ENCODE measurements around the gene AAMP. TPM values are rescaled to one million over a fixed set of nuclear protein-coding genes. Genes with fewer than 3 reads are reported as not detected.

AAMP gene
- total RNA-seq, 6 experiments from 2014 or later: 71.6 to 91.3 (median 80.4) TPM

GRCh38 chr2:218216336-218216673, 53.6 kb downstream of the AAMP start:
- peak overlapping the region; percentile 93 for H3K4me3 Mint-ChIP-seq
- TF ChIP-seq CTCF (IDR thresholded peaks at IDR 0.05): no peak
- H3K4me1 Mint-ChIP-seq (ENCODE audit: low read depth): peaks cover 39% of the 10 kb centered on the region
- peaks cover 4% of the 10 kb centered on the region for H3K27me3 Mint-ChIP-seq (ENCODE audit: insufficient read depth)
- no peak for DNase-seq
- H3K27ac Mint-ChIP-seq: peak overlapping the region; percentile 95
- H3K9me3 Mint-ChIP-seq: no peaks in the 10 kb centered on the region
- H3K36me3 Mint-ChIP-seq (ENCODE audit: low read depth): peaks cover 27% of the 10 kb centered on the region

Small RNA genes lying within 50 kb of the gene (microRNA-seq; reads per million reads assigned to microRNA genes)
- 3.1 reads per million for gene MIR6513

Other genes with a start within 250 kb of the AAMP start
- not detected for gene RUFY4, start 200.9 kb downstream of the AAMP start, total RNA-seq (2021; fragmentation: NEBNext Ultra II Directional; extraction: Animal tissue kit (Norgen Biotek cat#: 25700))
- gene CXCR2, start 144.1 kb downstream of the AAMP start, total RNA-seq (2021; fragmentation: NEBNext Ultra II Directional; extraction: Animal tissue kit (Norgen Biotek cat#: 25700)): not detected
- not detected for gene CXCR1, start 103.2 kb downstream of the AAMP start, total RNA-seq (2021; fragmentation: NEBNext Ultra II Directional; extraction: Animal tissue kit (Norgen Biotek cat#: 25700))
- 100 to 1,000 TPM; 458 to 516 (median 500) TPM for gene ARPC2, start 52.9 kb downstream of the AAMP start, total RNA-seq (2021; fragmentation: NEBNext Ultra II Directional; extraction: Animal tissue kit (Norgen Biotek cat#: 25700))
- gene GPBAR1, start 9.1 kb downstream of the AAMP start, total RNA-seq (2021; fragmentation: NEBNext Ultra II Directional; extraction: Animal tissue kit (Norgen Biotek cat#: 25700)): under 1 TPM in 5 of 6 experiments, not detected in 1; 0.10 to 0.17 (median 0.12) TPM
- gene PNKD, start 382 bp upstream of the AAMP start, total RNA-seq (2021; fragmentation: NEBNext Ultra II Directional; extraction: Animal tissue kit (Norgen Biotek cat#: 25700)): 10 to 100 TPM; 50.8 to 62.8 (median 57.7) TPM
- gene TMBIM1, start 22.4 kb upstream of the AAMP start, total RNA-seq (2021; fragmentation: NEBNext Ultra II Directional; extraction: Animal tissue kit (Norgen Biotek cat#: 25700)): 100 to 1,000 TPM; 163 to 187 (median 176) TPM
- gene CATIP, start 86.7 kb upstream of the AAMP start, total RNA-seq (2021; fragmentation: NEBNext Ultra II Directional; extraction: Animal tissue kit (Norgen Biotek cat#: 25700)): not detected
- gene SLC11A1, start 112.1 kb upstream of the AAMP start, total RNA-seq (2021; fragmentation: NEBNext Ultra II Directional; extraction: Animal tissue kit (Norgen Biotek cat#: 25700)): under 1 TPM; 0.05 to 0.16 (median 0.11) TPM
- 10 to 100 TPM; 72.0 to 82.0 (median 75.5) TPM for gene CTDSP1, start 129.7 kb upstream of the AAMP start, total RNA-seq (2021; fragmentation: NEBNext Ultra II Directional; extraction: Animal tissue kit (Norgen Biotek cat#: 25700))
- gene VIL1, start 149.0 kb upstream of the AAMP start, total RNA-seq (2021; fragmentation: NEBNext Ultra II Directional; extraction: Animal tissue kit (Norgen Biotek cat#: 25700)): not detected

Measured in HFFc6 (cell line).